ENCODE data around the gene LYRM9. TPM values are rescaled to one million over a fixed set of nuclear protein-coding genes. Genes with fewer than 3 reads are reported as not detected.
"Not testable (repeated sequence)": the region's sequence is repeated elsewhere in the genome, so short reads cannot be mapped to it uniquely, and the experiment has no call there.

Gene LYRM9
- total RNA-seq, 1 donor from 2014 or later = 9.5 TPM

DNA sequence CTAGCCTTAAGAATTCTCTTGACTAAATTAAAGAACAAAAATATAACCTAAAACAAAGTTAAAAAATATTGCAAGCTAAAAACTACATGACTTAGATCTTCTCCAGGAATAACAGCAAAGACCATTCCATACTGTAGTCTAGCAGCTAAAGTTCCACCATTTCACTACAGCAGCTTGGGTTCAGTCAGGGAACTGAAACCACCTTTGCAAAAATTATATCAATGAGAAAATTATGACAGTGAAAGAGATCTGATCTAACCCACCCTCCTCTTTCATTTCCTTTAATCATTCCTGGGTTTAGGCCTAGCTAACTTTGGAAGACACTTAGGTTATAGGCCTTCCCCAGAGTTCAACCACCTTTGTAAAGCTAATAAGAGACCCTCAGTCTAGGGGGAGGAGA lies 56.5 kb downstream of the LYRM9 start:
- DNase-seq (ENCODE audit: low spot score, unreplicated experiment) = no peak
- no peak for TF ChIP-seq CTCF (IDR thresholded peaks at IDR 0.05; ENCODE audit: unreplicated experiment)
- peaks cover 2% of the 10 kb centered on the region for H3K36me3 Mint-ChIP-seq (ENCODE audit: insufficient read depth)
- H3K4me3 Mint-ChIP-seq (ENCODE audit: low read depth) = no peak overlapping the region
- H3K9me3 Mint-ChIP-seq (ENCODE audit: low read depth) = peaks cover 4% of the 10 kb centered on the region
- H3K4me1 Mint-ChIP-seq (ENCODE audit: low read depth) = peaks cover 4% of the 10 kb centered on the region
- H3K27me3 Mint-ChIP-seq = no peaks in the 10 kb centered on the region
- no peak overlapping the region for H3K27ac Mint-ChIP-seq

- Mint-ChIP-seq H3K27me3 (no peaks in the 10 kb centered on the region), H3K4me3 (ENCODE audit: low read depth) (no peak overlapping the region), H3K9me3 (ENCODE audit: low read depth) (peaks cover 4% of the 10 kb centered on the region), H3K36me3 (ENCODE audit: insufficient read depth) (peaks cover 2% of the 10 kb centered on the region), H3K4me1 (ENCODE audit: low read depth) (peaks cover 5% of the 10 kb centered on the region), H3K27ac (no peak overlapping the region)
- no peak for TF ChIP-seq CTCF (IDR thresholded peaks at IDR 0.05; ENCODE audit: unreplicated experiment)
- DNase-seq (ENCODE audit: low spot score, unreplicated experiment) = no peak
These were observed 58.6 kb downstream of the LYRM9 start for GRCh38 chr17:27834571-27834970.

- Mint-ChIP-seq H3K36me3 (ENCODE audit: insufficient read depth) (peaks cover 2% of the 10 kb centered on the region), H3K9me3 (ENCODE audit: low read depth) (peaks cover 4% of the 10 kb centered on the region), H3K27me3 (peaks cover 6% of the 10 kb centered on the region), H3K4me1 (ENCODE audit: low read depth) (peaks cover 5% of the 10 kb centered on the region), H3K4me3 (ENCODE audit: low read depth) (no peak overlapping the region), H3K27ac (no peak overlapping the region)
- no peak for DNase-seq (ENCODE audit: low spot score, unreplicated experiment)
- TF ChIP-seq CTCF (IDR thresholded peaks at IDR 0.05; ENCODE audit: unreplicated experiment) = no peak
These were observed 60.3 kb downstream of the LYRM9 start for GRCh38 chr17:27832831-27833230.

GRCh38 chr17:27829888-27830287 lies 63.3 kb downstream of the LYRM9 start:
- DNase-seq (ENCODE audit: low spot score, unreplicated experiment); H3K27ac Mint-ChIP-seq; H3K36me3 Mint-ChIP-seq (ENCODE audit: insufficient read depth); H3K4me1 Mint-ChIP-seq (ENCODE audit: low read depth); H3K9me3 Mint-ChIP-seq (ENCODE audit: low read depth); H3K4me3 Mint-ChIP-seq (ENCODE audit: low read depth): not testable (repeated sequence)
- H3K27me3 Mint-ChIP-seq = peaks cover 25% of the 10 kb centered on the region

- peaks cover 25% of the 10 kb centered on the region for H3K27me3 Mint-ChIP-seq
These were observed 63.9 kb downstream of the LYRM9 start for GRCh38 chr17:27829143-27829711.

More at GRCh38 chr17:27829143-27829711, 63.9 kb downstream of the LYRM9 start:
- not testable (repeated sequence) for H3K36me3 Mint-ChIP-seq (ENCODE audit: insufficient read depth); DNase-seq (ENCODE audit: low spot score, unreplicated experiment); H3K9me3 Mint-ChIP-seq (ENCODE audit: low read depth); H3K27ac Mint-ChIP-seq; H3K4me3 Mint-ChIP-seq (ENCODE audit: low read depth)
- peaks cover 13% of the 10 kb centered on the region for H3K4me1 Mint-ChIP-seq (ENCODE audit: low read depth)

Other genes with a start within 250 kb of the LYRM9 start
- gene NOS2, start 92.8 kb downstream of the LYRM9 start, total RNA-seq = 0.82 and 1.6 TPM in 2 replicates
- gene NLK, start 149.3 kb upstream of the LYRM9 start, total RNA-seq = 37.8 and 38.9 TPM in 2 replicates

Measured in progenitor cell of endocrine pancreas (in vitro differentiated cells).